GM21825 (cell line): Measurements from ENCODE around the gene PREX1.

ENCODE experiments used
- ATAC-seq: cut with Tn5 transposase; IDR thresholded peaks from one replicate; pipeline ENCODE4 v1.9.1; 2021; ENCODE audit warnings: mild to moderate bottlenecking, moderate library complexity; ENCODE audit not compliant: unreplicated experiment

The PREX1 gene

GRCh38 chr20:48797275-48797825 is 30.4 kb downstream of the PREX1 start:
- ATAC-seq = no peak

GRCh38 chr20:48795732-48796131 is 32.1 kb downstream of the PREX1 start:
- no peak for ATAC-seq

DNA sequence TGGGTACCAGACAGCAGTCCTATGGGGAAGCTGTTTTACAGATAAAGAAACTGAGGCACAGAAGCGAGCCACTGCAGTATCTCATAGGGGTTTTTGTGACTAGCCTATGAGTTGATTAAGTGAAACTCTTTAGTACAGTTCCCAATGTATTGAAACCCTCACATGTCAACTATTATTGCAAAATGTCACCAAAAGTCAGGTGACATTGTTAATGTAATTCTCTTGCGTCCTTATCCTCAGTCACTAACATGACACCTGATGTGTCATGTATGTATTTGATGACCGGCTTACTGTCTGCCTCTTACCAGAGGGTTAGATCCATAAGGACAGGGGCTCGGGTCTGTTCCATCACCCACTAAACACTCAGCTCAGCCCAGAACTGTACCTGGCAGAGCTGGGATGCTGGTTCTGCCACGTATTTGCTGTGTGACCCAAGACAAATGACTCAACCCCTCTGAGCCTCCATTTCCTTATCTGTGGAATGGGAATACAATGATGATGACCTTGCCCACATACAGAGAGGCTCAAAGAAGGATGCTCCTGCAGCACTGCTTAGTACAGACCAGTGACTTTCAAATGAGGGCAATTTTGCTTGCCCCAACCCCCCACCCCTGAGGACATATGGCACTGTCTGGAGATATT is 32.9 kb downstream of the PREX1 start:
- ATAC-seq = no peak

GRCh38 chr20:48794360-48794759 is 33.4 kb downstream of the PREX1 start:
- ATAC-seq = no peak

DNA sequence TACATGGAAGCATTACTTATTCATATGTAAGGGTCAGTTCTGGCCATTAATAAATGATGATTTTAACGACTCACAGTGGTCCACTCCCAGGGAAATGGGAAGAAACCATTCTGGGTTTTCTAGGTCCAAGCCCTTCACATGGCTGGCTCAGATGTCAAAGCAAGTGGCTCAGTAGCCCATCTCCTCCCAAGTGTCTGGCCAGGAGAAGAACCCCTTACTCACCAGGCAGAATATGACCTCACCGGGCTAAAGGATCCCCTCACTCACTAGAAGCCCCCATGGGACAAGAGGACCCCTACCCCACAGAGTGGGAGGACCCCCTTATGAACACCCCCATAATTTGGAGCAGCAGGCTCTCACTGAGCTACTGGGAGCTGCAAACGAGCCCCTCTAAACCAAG is 34.0 kb downstream of the PREX1 start:
- ATAC-seq = no peak

DNA sequence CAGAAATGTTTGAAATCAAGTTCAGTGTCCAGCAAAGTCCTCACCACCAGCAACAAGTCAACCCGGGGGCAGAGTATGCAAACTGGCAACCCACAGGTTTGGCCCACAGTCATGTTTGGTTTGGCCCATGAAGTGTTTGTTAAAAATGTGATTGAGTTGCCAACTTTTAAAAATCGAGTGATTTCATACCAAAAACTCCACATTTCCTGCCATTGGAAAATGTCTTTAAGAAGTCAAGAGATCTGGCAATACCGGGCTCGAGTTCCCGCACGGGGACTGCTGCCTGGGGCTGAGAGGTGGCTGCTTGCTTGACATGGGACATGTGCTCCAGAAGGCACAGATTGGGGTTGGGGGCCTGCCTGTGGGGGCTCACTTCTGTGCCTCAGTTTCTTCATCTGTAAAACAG is 36.1 kb downstream of the PREX1 start:
- no peak for ATAC-seq

DNA sequence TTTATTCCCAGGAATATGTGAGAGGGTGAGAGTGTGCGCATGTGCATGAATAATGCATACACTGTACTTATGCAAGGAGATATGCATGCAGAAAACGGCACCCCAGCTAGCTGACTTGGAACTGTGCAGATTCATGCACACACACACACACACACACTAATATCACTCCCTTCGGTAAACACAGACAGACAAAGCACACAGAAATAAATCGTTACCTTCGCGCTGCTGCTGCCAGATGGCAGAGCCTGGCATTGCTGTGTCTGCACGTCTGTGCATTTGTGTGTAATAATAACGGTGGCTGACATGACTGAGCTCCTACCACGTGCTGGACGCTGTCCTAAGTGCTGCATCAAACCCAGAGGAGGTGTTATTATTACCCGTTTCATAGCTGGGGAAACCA is 36.8 kb downstream of the PREX1 start:
- no peak for ATAC-seq

DNA sequence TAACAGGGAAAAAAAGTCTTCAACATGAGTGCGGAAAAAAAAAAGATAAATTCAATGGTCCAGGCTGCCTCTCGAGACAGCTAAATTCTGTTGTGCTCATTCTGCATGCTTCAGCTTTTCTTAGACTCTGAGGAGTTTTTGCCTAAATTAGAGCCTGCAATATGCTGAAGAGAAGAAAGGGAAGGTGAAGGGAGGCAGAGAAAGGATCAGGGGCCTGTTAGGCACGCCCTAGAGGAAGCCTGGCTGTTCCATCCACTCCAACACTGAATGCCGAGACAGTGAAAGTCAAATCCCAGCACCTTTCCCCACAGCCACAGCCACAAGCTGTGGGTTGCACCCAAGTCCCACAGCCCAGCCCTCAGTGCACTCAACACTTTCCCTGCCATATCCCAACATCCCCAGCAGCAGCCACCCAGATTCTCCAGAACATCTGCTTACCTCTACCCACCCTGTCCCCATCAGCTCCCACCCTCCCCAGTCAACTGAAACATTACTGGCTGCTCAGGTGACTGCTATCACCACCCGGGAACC is 37.3 kb downstream of the PREX1 start:
- ATAC-seq = no peak

- ATAC-seq = no peak
Observed at GRCh38 chr20:48789781-48790472, 37.9 kb downstream of the PREX1 start.

GRCh38 chr20:48789185-48789668 is 38.6 kb downstream of the PREX1 start:
- ATAC-seq = no peak

DNA sequence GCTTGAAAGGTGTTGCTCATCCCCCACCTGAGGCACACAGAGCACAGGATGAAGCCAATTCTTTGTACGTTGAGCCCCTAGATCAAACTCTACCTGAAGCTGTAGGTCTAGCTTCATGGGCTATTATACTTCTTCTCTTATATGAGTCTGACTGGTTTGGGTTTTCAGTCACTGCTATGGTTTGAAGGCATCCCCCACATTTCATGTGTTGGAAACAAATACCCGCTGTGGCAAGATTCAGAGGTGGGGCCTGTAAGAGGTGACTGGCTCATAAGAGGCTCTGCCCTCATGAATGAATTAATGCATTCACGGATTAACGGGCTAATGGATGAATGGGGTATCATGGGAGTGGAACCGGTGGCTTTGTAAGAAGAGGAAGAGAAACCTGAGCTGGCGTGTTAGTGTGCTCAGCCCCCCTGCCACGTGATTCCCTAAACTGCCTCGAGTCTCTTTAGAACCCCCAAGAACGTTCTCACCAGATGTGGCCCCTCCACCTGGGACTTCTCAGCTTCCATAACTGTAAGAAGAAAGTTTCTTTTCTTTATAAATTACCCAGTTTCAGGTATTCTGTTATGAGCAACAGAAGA is 39.2 kb downstream of the PREX1 start:
- peak; percentile 53 for ATAC-seq

DNA sequence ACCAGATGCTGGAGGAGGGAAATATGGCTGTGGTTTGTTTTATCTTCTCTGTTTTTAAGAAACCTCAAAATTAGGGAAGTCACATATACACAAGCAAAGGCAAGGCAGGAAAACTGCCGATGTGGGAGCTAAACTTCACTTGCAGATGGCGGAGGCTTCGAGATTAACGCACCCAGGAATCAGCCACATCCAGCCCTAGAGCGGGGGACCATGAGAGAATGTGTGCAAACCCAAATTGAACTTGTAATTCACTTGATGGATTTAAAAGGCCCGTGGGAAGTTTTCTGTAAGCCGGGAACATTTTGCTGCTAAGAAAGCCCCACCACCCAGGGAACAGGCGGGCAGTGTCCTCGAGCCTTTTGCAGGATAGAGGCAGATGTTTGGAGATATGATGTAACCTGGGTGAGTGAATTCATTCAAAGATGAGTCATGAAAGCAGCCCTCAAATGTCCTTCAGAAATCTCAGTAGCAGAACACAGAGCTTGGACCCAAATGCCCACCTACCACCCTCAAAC is 39.9 kb downstream of the PREX1 start:
- ATAC-seq = no peak

GRCh38 chr20:48786951-48787705 is 40.7 kb downstream of the PREX1 start:
- ATAC-seq = no peak

DNA sequence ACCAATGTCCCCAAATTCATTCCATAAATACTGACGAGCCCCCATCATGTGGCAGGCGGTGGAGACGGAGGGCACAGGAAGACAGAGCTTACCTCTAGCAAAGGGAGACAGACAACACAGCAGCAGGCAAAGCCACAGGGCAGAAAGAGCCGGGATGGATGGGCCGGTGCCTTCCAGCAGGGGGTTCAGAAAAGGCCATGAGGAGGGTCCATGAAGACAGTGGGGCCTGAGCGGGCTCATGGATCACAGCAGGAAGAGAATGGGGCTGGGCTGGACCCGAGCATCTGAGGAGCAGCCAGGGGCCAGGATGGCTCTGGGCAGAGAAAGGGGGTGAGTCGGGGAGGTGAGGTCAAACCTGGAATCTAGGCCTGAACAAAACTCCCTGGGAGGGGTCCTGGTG is 42.0 kb downstream of the PREX1 start:
- ATAC-seq = no peak

GRCh38 chr20:48785256-48785655 is 42.5 kb downstream of the PREX1 start:
- ATAC-seq = no peak

DNA sequence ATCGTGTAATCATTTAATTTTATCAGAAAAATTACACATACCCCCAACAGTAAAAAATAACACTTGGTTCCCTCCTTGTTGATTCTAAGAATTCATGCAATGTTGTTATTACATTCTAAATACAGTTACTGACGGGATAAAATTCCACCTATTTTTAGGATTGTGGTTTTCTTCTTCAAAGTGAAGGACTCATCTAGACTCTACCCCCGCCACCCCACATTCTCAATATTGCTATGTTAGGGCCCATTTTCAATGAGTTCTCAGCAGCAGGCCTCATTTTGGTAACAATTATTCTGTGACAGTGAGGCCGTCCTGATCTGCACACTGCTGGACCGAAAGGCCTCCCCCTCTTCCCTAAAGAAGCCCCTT is 43.5 kb downstream of the PREX1 start:
- ATAC-seq = no peak

- ATAC-seq = no peak
Observed at GRCh38 chr20:48783533-48784272, 44.1 kb downstream of the PREX1 start.

- ATAC-seq = no peak
Observed at GRCh38 chr20:48782901-48783308, 44.9 kb downstream of the PREX1 start.

GRCh38 chr20:48782053-48782452 is 45.7 kb downstream of the PREX1 start:
- ATAC-seq = no peak

GRCh38 chr20:48781634-48782033 is 46.2 kb downstream of the PREX1 start:
- ATAC-seq = no peak
